GM19468 (cell line): Measurements from ENCODE around the gene NKAIN2.
"Not testable (repeated sequence)": the region's sequence is repeated elsewhere in the genome, so short reads cannot be mapped to it uniquely, and the experiment has no call there.

Experiments used
- ATAC-seq: cut with Tn5 transposase; IDR thresholded peaks from one replicate; pipeline ENCODE4 v1.9.1; 2021; ENCODE audit warnings: mild to moderate bottlenecking, moderate library complexity, moderate number of reproducible peaks; ENCODE audit not compliant: unreplicated experiment; ENCODE audit errors: extremely low read depth

Gene NKAIN2

GRCh38 chr6:124535746-124536145, 732.1 kb downstream of the NKAIN2 start:
- ATAC-seq: no peak

GRCh38 chr6:124536157-124536841, 732.6 kb downstream of the NKAIN2 start:
- ATAC-seq: no peak

GRCh38 chr6:124536842-124537191, 733.2 kb downstream of the NKAIN2 start:
- no peak for ATAC-seq

- no peak for ATAC-seq
These were observed 735.4 kb downstream of the NKAIN2 start for GRCh38 chr6:124539096-124539495.

GRCh38 chr6:124541573-124541972, 737.9 kb downstream of the NKAIN2 start:
- ATAC-seq: no peak

- no peak for ATAC-seq
These were observed 742.9 kb downstream of the NKAIN2 start for GRCh38 chr6:124546601-124547000.

- no peak for ATAC-seq
These were observed 748.1 kb downstream of the NKAIN2 start for GRCh38 chr6:124551711-124552233.

- no peak for ATAC-seq
These were observed 754.2 kb downstream of the NKAIN2 start for GRCh38 chr6:124557873-124558272.

- ATAC-seq: not testable (repeated sequence)
These were observed 756.4 kb downstream of the NKAIN2 start for GRCh38 chr6:124560078-124560477.

- no peak for ATAC-seq
These were observed 757.4 kb downstream of the NKAIN2 start for GRCh38 chr6:124560873-124561567.

GRCh38 chr6:124561635-124562130, 758.0 kb downstream of the NKAIN2 start:
- no peak for ATAC-seq

GRCh38 chr6:124564125-124564524, 760.5 kb downstream of the NKAIN2 start:
- ATAC-seq: not testable (repeated sequence)

GRCh38 chr6:124567401-124567800, 763.7 kb downstream of the NKAIN2 start:
- ATAC-seq: no peak

- ATAC-seq: no peak
These were observed 770.3 kb downstream of the NKAIN2 start for GRCh38 chr6:124573953-124574352.

GRCh38 chr6:124577734-124578281, 774.1 kb downstream of the NKAIN2 start:
- ATAC-seq: no peak

GRCh38 chr6:124590001-124590400, 786.3 kb downstream of the NKAIN2 start:
- no peak for ATAC-seq

- no peak for ATAC-seq
These were observed 796.0 kb downstream of the NKAIN2 start for GRCh38 chr6:124599656-124600055.

GRCh38 chr6:124604719-124605118, 801.1 kb downstream of the NKAIN2 start:
- ATAC-seq: no peak

- no peak for ATAC-seq
These were observed 803.5 kb downstream of the NKAIN2 start for GRCh38 chr6:124607119-124607627.

GRCh38 chr6:124613031-124613430, 809.4 kb downstream of the NKAIN2 start:
- no peak for ATAC-seq

GRCh38 chr6:124622351-124622750, 818.7 kb downstream of the NKAIN2 start:
- no peak for ATAC-seq
